Activated CD4-positive, alpha-beta T cell treated with anti-CD3 and anti-CD28 coated beads, Interleukin-2, amount 50 U/mL, for 4 hours (primary cell): ENCODE data around the gene MINDY4.

Experiments
- DNase-seq, 2 experiments: peaks; one replicate each; pipeline ENCODE4 v3.0.0-alpha.2; 2020

Gene MINDY4

DNA sequence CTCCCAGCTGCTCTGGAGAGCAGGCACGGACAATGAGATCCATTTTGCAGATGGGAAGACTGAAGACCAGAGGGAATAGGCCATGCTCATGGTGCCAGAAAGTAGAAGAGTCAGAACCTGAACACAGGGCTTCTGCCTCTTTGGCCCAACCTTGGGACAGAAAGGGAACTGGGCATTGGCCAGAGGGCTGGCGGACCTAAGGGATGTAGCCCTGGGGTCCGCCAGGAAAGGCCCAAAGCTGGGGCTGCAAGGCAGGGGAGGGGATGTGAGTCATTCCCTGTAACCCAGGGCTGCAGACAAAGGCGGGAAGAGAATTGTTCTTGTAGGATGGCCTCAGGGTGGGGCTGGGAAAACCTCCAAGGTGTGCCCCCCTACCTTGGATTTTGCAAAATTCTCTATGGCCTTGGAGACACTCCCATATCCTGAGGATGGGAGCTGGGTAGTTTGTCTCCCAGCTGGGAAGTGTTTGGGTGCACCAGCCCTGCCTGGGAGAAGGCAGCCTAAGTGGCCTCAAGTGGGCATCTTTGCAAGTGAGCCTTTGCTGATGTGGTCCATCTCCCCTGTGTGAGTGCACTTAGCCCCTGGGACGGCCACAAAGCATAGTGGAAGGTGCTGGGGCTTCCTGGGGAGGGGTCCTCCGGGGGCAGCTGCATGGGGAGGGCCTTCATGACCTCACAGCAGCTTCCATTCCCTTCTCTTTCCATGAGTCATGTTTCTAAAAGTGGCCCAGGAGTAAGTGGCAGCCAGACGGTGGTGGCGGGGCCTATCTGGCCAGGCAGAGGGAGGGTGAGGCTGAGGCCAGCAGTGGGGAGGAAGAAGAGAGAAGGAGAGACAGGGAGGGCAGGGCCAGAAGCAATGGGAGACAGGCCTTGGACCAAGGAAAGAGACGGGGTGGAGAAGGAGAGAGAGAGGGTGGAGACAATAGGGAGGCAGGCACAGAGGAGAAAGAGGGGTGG is 149.6 kb downstream of the MINDY4 start:
- DNase-seq, result no peak

DNA sequence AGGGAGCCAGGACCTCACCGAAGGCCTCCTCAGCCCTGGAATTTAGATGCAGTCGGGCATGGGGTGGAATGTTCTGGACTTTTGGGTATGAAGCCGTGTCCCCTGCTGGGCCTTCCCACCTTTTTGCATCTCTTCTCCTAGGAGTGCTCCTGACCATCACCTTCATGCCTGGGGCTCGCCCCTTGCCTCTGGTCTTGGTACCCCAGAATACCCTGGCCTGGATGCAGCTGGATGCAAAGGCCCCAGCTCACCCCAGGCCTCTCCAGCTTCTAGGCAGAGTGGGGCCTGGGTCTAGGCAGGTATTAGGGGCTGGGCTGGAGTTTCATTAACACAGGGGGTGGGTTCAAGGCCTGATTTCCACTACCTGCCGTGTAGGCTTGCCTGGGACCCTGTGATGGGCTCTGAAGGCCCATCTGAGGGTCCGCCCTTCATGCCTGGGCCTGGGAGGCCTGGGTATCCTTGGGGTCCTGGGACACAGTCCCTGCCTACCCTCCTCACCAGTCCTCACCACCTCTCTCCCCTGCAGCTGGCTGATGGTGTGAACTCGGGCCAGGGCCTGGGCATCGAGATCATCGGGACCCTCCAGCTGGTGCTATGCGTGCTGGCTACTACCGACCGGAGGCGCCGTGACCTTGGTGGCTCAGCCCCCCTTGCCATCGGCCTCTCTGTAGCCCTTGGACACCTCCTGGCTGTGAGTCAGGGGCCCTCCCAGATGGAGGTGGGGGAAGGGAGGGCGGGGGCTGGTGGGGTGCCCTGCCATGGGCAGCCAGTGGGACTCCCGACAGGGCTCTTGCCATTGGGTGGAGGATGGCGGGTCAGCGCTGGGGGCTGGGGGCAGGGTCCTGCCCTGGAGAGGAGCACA is 150.6 kb downstream of the MINDY4 start:
- no peak for DNase-seq

GRCh38 chr7:30922596-30922995 is 151.4 kb downstream of the MINDY4 start:
- no peak for DNase-seq

GRCh38 chr7:30923009-30923773 is 152.0 kb downstream of the MINDY4 start:
- DNase-seq, result no peak

DNA sequence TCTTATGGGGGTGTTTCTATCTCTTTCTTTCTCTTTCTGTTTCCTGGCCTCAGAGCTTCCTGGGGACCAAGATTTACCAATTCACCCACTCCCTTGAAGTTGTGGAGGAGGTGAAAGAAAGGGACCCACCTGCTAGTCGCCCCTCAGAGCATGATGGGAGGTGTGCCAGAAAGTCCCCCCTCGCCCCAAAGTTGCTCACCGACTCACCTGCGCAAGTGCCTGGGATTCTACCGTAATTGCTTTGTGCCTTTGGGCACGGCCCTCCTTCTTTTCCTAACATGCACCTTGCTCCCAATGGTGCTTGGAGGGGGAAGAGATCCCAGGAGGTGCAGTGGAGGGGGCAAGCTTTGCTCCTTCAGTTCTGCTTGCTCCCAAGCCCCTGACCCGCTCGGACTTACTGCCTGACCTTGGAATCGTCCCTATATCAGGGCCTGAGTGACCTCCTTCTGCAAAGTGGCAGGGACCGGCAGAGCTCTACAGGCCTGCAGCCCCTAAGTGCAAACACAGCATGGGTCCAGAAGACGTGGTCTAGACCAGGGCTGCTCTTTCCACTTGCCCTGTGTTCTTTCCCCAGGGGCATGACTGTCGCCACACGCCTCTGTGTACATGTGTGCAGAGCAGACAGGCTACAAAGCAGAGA is 152.7 kb downstream of the MINDY4 start:
- no peak for DNase-seq

DNA sequence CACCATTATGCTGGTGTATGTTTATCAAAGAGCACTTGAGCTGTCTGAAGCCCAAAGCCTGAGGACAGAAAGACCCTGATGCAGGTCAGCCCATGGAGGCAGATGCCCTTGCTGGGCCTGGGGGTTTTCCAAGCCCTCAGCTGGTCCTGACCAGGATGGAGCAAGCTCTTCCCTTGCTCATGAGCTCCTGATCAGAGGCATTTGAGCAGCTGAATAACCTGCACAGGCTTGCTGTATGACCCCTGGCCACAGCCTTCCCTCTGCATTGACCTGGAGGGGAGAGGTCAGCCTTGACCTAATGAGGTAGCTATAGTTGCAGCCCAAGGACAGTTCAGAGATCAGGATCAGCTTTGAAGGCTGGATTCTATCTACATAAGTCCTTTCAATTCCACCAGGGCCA is 153.4 kb downstream of the MINDY4 start:
- no peak for DNase-seq

DNA sequence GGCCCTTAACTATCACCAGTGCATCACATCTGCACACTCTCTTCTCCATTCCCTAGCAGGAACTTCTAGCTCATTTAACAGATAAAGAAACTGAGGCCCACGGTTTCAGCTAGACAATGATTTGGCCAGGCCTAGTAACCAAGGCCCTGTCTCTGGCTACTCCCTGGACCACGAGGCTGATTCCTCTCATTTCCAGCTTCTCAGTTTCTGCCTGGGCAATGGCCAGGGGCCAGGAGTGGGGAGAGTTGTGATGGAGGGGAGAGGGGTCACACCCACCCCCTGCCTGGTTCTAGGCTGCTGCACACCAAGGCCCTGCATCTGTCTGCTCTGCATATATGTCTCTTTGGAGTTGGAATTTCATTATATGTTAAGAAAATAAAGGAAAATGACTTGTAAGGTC is 153.9 kb downstream of the MINDY4 start:
- DNase-seq, result no peak

- no peak for DNase-seq
Measured at GRCh38 chr7:30925913-30926312, 154.7 kb downstream of the MINDY4 start.

- no peak for DNase-seq
Measured at GRCh38 chr7:30926313-30926712, 155.1 kb downstream of the MINDY4 start.

- no peak for DNase-seq
Measured at GRCh38 chr7:30927040-30927439, 155.8 kb downstream of the MINDY4 start.

DNA sequence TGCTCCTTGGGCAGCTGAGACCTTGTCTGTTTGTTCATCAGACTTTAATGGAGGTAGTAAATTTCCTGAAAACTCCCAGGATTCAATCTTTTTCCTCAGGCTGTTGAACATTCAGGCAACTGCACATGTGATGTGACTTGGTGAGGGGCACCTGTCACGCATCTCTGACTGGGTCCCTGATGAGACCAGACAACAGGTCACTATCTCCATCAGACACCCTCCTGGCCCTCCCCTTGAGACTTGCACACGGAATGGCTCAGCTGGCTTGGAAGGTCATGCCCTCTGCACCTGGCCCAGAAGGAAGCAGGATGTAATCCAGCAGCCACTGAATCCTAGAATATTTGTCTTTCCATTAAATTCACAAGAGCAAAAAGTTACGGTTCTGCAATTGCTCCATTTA is 156.3 kb downstream of the MINDY4 start:
- DNase-seq, result no peak

GRCh38 chr7:30928254-30928872 is 157.1 kb downstream of the MINDY4 start:
- DNase-seq, result no peak

DNA sequence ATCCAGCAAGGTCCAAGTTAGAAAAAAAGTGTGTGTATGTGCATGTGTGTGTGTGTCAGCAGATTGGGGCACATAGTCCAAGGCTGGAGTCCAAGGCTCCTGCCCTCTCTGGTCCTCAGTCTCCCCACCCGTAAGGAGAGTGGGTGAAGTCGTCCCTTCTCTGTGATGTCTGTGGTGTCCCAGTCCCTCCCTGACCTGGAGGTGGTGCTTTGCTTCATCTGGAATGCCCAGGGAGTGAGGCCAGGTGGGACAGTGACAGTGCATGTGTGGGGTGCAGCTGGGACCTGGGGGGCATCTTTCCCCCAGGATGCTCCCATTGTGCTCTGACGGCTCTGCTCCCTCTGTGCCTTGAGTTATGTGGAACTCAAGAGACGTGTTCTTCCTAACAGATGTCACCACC is 158.5 kb downstream of the MINDY4 start:
- no peak for DNase-seq

DNA sequence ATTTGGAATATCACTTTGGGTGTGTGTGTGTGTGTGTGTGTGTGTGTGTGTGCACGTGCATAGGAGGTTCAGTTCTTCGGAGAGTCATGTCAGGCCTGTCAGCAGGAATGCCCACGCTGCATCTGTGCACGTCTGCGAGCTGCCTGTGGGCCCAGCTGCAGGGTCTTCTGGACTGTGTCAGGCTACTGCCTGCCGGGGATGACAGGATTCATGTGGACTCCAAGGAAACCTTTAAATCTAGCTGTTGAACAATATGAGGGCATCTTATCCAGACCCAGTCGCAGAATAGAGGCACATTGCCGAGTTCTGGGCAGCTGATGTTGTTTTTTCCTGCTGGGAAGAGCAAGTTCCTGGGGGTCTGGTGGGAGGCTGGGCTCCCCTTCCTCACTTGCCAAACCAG is 159.4 kb downstream of the MINDY4 start:
- DNase-seq, result no peak

DNA sequence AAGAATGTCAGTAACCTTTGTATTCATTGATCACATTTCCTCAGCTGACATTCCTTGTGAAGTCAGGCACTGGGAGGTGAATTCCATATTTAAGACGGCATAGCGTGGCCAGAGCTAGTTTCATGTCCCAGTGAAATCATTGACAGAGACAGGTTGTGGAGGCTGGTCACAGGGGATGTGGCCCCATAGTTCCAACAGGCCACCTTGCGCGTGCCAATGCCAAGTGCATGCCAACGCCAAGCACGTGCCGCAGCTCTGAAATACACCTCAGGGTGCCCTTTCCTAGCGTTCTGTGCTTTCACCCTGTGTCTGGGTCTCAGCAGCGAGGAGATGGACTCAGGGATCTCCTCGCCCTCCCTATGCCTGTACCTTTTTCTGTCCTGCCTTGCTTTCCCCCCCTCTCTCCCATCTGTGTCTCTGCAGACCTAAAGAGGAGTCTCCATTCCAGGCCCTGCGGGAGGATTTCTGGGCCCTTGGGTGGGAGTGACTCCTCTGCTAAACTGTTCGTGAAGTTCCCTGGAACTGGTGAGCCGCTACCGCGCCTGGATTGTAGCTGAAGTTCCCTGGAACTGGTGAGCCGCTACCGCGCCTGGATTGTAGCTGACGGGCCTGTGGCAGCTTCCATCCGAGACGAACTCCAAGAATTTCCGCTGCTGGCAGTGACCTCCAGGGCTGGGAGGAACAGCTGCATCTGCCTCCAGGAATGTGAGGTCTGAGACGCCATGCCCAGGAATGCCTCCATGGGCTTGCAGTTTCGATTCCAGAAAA is 160.1 kb downstream of the MINDY4 start:
- DNase-seq, result no peak

DNA sequence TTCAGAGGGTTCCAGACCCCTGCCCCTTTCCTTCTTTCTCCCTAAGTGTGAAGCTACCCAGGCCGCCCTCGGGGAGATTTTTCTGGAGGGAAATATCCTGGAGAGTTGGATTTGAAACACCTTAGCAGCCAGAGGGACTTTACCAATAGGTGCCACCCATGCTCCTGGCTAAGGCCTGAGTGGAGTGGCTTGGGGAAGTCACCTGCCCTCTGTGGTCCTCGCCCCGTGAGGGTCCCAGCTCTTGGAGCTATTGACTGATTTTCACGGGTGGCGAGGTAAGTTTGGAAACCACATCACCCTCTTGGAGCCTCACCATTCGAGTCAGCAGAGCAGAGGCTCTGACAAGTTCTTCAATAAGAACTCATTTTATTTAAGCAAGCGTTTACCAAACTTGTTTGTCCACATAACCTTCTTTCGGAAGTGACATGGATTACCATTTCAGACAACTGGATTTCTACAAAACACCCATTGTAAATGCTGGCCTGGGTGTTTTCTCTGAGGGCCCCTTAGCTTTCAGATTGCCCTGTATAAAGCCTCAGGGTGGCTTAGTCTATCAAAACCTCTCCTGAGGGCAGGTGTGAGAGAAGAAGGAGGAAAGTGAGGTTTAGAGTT is 160.8 kb downstream of the MINDY4 start:
- DNase-seq, result no peak

GRCh38 chr7:30932562-30932961 is 161.3 kb downstream of the MINDY4 start:
- DNase-seq, result no peak

DNA sequence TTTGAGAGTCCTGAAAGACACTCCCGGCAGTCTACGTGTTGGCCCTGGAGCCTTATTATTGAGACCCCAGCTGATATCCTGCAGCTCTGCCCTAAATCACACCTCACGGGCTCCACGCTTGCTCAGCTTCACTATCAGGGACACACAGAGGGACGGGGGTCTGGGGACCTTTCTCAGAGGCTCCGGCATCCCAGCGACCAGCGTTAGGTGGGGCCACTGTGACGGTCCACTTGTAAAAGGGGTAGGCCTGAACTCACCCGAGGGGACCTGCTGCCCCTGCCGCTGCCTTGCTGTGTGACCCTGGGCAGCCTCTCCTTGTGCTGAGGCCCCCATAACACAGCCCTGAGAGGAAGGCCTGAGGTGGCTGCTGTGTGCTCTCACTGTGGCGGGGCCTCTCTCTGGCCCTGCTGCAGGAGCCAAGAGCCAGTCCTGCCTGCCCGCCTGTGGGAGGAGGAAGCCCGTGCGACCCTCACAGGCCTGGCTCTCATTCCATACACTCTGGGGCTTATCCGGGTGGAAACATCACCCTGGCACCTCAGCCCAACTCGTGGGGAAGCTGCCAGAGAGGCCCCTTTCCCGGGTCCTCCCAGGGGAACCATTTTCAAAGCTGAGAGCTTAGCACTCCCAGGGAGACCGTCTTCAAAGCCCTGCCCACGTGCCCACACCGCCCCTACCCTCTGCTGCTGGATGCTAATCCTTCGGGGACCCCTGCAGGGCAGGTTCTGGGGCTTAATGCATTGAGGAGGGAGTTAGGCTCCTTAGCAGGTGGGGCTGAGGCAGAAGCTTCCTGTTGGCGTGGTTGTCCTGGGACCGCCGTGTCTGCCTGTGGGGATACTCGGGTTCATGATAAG is 162.1 kb downstream of the MINDY4 start:
- DNase-seq, result no peak

DNA sequence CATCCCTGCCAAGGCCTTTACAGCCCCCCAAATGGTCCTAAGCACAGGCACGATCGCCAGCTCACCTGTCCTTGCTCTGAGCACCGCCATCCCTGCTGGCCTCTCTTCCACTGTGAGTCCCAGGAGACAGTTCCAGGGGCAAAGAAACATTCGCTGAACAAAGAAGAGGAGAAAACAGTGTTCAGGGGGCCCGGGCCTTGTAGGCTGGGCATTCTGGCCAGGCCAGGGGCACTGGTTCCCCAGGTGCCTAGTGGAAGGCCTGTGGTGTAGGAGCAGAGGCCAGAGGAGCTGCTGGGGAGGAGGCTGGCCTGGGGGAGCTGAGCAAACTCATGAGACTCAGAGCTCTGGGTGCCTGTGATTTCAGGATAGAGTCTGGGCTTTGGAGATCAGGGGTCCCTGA is 163.0 kb downstream of the MINDY4 start:
- no peak for DNase-seq
